ENCODE measurements around the gene OR2A5.

Gene OR2A5

DNA sequence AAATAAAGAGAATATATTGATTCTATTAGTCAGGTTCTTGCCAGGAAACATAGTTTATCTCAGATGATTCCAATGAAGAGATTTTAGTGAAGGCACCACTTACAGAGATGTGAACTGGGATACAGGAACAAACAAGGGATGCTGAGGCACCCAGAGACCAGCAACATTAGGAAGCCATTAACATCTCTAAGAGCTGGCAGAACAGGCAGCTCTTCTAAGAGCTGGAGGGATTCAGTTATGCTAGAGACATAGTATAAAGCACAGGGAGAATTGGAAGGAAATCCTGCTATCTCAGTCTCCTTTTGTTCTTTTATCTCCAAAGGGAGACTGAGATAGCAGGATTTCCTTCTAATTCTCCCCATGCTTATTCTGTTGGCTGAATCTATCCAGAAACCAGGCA, 26.6 kb upstream of the OR2A5 start:
- ChIA-PET CTCF (no interaction called here), POLR2A (ENCODE audit: low non-redundant PET) (no interaction called here)
- no peak overlapping the region for H3K27ac ChIP-seq
- DNase-seq (ENCODE audit: low spot score): no peak
- TF ChIP-seq CTCF (conservative IDR thresholded peaks at IDR 0.05; ENCODE audit: low read depth): no peak

DNA sequence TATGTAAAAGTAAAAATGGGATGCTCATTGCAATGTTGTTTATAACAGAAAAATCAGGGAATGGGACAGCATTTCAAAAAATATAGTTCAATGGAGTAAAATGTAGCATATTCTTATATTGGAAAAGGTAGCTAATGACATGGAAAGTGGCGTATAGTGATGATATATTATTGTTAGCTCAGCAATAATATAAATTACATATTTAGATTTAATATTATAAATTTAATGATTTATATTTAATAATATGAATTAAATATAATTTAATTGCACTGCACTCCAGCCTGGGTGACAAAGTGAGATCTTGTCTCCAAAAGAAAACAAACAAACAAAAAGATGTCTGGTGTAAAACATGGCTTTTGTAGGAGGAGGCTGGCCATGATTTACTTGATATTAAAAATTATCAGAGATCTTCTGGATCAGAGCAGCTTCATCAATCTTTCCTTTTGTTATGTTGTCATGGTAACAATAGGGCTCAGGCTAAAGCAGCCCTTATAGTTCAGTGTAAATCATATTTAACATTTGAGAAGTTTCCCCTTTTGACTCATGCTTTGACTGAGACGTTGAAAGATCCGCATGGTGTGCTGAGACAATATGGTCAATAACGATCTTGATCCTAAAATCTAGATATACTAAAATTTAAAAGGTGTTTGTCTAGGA, 25.4 kb upstream of the OR2A5 start:
- CTCF ChIA-PET: no interaction called here
- POLR2A ChIA-PET (ENCODE audit: low non-redundant PET): no interaction called here

GRCh38 chr7:144024213-144024612, 24.5 kb upstream of the OR2A5 start:
- H3K27ac ChIP-seq: no peak overlapping the region
- DNase-seq (ENCODE audit: low spot score): no peak
- CTCF ChIA-PET: no interaction called here
- POLR2A ChIA-PET (ENCODE audit: low non-redundant PET): no interaction called here
- TF ChIP-seq CTCF (conservative IDR thresholded peaks at IDR 0.05; ENCODE audit: low read depth): no peak

More for the DNA sequence above, 25.4 kb upstream of the OR2A5 start:
- TF ChIP-seq CTCF (conservative IDR thresholded peaks at IDR 0.05; ENCODE audit: low read depth): no peak
- DNase-seq (ENCODE audit: low spot score): no peak
- H3K27ac ChIP-seq: no peak overlapping the region

GRCh38 chr7:144026203-144026883, 22.4 kb upstream of the OR2A5 start:
- CTCF ChIA-PET: interaction anchor here (0.5 kb wide), 1 partner anchor 37 kb away, joined by 3 read pairs; no protein-coding TSS in a partner anchor
- POLR2A ChIA-PET (ENCODE audit: low non-redundant PET): no interaction called here
- no peak for DNase-seq (ENCODE audit: low spot score)
- TF ChIP-seq CTCF (conservative IDR thresholded peaks at IDR 0.05; ENCODE audit: low read depth): no peak
- H3K27ac ChIP-seq: no peak overlapping the region

- ChIA-PET POLR2A (ENCODE audit: low non-redundant PET) (no interaction called here), CTCF (no interaction called here)
- H3K27ac ChIP-seq: no peak overlapping the region
- TF ChIP-seq CTCF (conservative IDR thresholded peaks at IDR 0.05; ENCODE audit: low read depth): peak; percentile 56
- DNase-seq (ENCODE audit: low spot score): peak; percentile 7
Observed at GRCh38 chr7:144027070-144027469, 21.7 kb upstream of the OR2A5 start.

DNA sequence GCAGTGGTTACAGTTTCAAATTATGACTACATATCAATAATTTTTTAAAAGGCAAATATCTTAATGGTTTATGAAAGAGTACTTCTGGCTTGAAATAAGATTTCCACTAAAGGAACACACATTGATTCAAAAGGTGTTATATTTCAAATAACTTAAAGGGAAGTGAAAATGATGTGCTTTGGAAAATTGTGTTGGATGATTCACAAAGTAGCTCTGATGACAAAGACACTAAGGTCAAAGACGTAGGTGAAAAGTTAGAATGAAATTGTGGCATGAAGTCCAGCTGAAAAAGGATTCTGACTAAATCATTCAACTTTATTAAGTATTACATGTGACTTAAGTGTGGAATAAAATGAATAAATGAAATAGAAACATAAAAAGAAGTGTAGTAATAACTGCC, 20.8 kb upstream of the OR2A5 start:
- TF ChIP-seq CTCF (conservative IDR thresholded peaks at IDR 0.05; ENCODE audit: low read depth): no peak
- no peak for DNase-seq (ENCODE audit: low spot score)
- POLR2A ChIA-PET (ENCODE audit: low non-redundant PET): no interaction called here
- CTCF ChIA-PET: interaction anchor here (0.6 kb wide), 1 partner anchor 130 kb away, joined by 7 read pairs; no protein-coding TSS in a partner anchor
- no peak overlapping the region for H3K27ac ChIP-seq
